GM19455 (cell line): ENCODE measurements around the gene BANP.
"Not testable (repeated sequence)": the region's sequence is repeated elsewhere in the genome, so short reads cannot be mapped to it uniquely, and the experiment has no call there.

Source experiments
- ATAC-seq: cut with Tn5 transposase; IDR thresholded peaks from one replicate; pipeline ENCODE4 v1.9.1; 2021; ENCODE audit not compliant: unreplicated experiment

BANP gene

DNA sequence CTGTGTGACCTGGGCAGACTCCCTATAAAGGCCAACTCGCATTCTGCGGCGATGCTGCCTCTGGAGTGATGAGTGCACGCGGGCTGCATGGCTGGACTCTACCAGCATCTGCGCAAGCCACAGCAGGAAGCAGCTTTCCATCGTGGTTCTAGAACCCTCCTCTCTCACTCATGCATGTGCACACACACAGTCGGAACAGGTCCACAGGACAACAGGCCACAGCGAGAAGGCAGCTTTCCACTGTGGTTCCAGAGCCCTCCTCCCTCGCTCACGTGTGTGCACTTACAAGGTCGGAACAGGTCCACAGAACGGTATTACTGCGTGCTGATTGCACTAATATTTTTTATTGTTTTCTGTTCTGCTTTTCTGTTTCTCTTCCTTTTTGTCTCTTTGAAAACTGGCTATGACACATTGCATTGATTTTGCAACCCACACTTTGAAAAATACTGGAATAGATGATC lies 92.9 kb downstream of the BANP start:
- ATAC-seq: peak; percentile 65

DNA sequence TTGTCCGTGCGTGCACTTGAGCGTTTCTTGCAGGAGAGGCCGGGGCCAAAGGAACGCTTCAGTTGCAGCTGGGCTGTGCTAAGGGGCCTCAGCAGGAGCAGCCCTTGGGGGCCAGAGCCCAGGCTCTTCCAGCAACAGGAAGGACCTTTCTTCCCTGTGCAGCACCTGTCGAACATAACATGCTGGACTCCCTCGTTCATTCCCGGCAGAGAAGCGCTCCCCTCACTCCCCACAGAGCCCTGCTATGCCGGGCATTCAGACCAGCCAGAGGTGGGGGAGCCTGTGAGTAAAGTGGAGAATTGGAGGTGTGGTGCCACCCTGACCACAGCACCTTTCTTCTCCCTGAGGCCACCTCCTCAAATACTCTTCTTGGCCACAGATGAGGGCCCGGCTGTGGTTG lies 94.1 kb downstream of the BANP start:
- not testable (repeated sequence) for ATAC-seq

- ATAC-seq: peak; percentile 61
Measured at GRCh38 chr16:88045820-88046303, 94.6 kb downstream of the BANP start.

DNA sequence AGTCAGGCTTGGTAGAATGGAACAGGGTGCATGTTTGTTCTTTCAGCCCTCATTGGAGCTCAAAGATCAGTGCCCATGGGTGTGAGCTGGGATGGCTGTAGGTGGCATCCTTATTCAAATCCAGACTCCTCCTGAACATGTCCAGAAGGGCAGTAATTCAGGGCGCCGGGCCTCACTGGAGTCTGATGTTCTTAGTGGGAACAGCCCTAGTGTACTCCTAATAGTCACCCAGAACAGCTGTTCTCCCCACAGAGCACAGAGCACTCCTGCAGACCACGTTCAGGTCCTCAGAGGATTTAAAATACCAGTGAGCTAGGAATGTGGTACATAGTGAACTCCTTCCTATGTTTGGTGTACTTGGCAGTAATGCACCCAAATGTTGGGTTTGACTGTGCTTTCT lies 96.2 kb downstream of the BANP start:
- no peak for ATAC-seq

DNA sequence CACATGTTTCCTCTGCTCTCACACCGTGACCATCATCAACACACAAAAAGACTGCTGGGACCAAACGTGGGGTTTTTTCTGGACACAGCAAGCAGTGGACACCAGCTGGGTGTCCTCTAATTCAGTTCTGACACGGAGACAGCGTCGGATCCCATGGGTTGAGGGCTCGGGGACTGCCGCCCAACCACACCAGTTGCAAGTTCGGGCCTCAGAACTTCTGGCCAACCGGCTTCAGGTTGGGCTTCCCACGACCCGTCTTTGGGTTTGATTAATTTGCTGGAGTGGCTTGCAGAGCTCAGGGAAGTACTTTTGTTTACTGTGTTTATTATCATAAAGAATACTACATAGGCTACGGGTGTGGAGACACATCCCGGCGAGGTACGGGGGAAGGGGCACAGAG lies 97.8 kb downstream of the BANP start:
- no peak for ATAC-seq

DNA sequence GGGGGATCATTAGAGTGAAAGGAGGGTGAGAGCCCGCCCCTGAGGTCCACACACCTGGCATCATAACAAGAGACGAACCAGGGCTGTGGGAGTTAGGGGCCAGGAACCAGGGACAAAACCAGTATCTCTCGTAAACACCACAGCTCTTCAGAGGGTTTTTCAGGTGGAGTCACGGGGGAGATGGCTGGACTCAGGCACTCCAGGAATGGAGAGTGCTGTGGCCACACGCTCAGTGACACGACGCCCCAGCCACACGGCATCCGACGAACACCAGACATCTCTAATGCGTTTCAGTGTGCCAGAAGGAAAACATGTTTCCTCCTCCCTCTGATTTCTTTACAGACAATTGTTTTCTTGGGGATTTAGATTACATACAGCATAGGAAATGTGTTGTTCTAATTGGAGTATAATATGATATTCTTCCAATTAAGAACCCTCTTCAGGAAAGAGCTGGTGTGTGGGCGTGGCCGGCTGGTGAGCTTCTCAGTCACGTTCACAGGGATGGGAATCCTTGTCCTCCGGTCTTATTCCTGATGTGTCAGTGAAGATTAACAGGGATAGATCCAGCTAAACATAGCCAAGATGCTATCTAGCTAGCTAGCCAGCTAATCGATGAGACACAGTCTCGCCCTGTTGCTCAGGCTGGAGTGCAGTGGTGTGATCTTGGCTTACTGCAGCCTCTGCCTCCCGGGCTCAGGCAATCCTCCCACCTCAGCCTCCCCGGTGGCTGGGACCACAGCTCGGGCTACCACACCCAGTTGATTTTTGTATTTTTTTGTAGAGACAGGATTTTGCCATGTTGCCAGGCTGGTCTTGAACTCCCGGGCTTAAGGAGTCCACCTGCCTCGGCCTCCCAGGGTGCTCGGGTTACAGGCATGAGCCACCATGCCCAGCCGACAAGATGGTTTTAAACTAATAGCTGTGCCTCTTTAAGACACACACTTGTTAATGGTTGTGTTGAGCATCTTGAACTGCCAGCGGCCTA lies 98.6 kb downstream of the BANP start:
- ATAC-seq: no peak

DNA sequence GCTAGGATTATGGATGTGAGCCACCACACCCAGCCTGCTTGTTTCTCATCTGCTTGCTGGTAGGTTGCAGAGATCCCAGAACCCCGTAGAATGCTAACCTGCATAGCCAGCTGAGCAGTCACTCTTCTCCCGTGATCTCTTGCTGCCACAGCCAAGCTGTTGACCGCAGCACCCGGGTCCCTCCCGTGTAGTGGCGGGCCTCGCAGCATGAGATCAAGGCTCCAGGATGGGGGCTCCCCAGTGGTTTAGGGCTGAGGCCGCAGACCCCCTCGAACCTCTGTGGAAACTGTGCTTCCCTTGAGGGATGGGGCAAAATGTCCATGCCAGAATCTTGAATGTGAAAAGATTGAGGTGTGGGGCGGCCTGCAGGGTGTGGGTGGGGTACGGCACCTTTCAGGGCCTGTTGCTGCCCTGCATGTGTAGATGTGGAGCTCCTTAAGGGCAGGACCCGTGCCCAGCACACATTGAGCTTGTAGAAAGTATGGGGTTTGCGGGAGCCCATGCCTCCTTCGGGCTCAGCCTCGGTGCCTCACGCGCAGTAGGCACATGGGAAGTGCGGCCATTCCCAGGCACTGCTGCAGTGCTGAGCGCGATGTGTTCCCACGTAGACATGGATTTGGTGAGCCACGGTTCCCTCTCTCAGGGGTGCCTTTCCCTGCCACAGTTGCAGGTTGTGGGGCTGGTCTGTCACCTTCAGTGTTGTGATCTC lies 99.9 kb downstream of the BANP start:
- ATAC-seq: no peak

DNA sequence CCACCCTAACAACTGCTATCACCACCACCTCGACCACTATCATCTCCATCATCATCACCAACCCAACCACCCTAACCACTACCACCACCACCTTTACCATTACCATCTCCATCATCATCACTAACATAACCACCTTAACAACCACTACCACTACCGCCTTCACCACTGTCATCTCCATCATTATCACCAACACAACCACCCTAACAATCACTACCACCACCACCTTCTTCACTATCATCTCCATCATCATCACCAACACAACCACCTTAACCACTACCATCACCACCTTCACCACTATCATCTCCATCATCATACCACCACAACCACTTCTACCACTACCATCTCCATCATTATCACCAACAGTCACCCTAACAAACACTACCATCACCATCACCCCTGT lies 101.4 kb downstream of the BANP start:
- ATAC-seq: no peak

DNA sequence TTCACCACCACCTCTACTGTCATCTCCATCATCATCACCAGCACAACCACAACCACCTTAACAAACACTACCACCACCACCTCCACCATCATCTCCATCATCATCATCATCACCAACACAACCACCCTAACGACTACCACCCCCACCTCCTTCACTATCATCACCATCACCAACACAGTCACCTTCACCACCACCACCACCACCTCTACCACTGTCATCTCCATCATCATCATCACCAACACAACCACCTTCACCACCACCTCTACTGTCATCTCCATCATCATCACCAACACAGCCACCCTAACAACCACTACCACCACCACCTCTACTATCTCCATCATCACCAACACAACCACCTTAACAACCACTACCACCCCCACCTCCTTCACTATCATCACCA lies 102.2 kb downstream of the BANP start:
- not testable (repeated sequence) for ATAC-seq

DNA sequence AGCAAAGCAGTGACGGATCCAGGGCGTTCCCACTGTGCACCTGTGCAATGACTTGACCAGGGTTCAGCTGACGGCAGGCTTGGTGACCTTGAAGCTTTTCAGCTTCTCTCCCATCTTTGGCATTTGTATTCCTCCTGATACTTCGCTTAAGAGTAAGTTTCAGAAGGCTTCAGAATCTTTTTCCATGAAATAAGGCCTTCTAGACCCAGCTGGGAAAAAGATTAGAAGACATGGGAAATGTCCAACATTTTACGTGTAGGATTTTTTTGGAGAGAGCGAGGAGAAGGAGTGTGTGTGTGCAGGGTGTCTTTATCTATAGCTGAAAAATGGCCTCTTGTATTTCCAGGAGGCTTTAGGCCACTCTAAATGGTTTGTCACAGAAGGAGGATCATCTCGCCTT lies 104.1 kb downstream of the BANP start:
- no peak for ATAC-seq

- ATAC-seq: no peak
Measured at GRCh38 chr16:88056212-88056611, 105.0 kb downstream of the BANP start.

DNA sequence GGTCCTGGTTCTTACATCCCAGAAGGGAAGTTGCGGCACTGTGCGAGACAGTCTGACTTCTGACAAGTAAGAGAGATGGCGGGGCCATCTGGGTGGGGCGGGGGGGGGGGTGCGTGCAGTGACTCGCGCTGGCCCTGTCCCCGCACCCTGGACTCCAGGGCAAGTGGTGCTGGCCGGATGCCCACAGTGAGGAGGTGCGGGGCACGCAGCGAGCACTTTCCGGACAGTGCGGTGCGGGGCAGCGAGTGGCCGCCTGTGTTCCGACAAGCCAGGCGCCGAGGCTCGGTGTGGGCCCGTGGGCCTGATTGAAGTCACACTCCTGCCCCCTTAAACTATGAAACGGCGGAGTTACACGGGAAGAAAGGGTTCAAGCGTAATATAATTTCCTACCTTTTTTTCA lies 106.4 kb downstream of the BANP start:
- ATAC-seq: no peak

DNA sequence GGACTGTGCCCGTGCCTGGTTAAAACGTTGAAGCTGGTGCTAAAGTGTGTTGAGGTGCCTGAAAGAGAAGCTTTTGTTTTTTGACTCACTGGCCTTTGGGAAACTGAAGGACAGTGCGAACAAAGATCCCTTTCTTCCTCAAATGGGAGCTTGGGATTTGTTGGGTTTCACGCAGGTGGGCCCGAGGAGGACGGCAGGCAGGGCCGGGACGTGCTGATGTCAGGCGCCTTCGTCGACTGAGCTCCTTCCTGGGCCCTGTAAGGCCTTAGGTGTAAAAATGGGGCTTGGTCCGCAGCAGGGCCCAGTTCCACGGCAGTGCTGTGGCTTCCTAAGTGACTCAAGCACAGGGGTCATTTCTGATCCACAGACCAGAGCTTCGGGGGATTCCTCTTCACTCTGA lies 106.9 kb downstream of the BANP start:
- no peak for ATAC-seq

- no peak for ATAC-seq
Measured at GRCh38 chr16:88058817-88059216, 107.6 kb downstream of the BANP start.

- ATAC-seq: no peak
Measured at GRCh38 chr16:88059701-88060386, 108.6 kb downstream of the BANP start.

- no peak for ATAC-seq
Measured at GRCh38 chr16:88060524-88061219, 109.4 kb downstream of the BANP start.

DNA sequence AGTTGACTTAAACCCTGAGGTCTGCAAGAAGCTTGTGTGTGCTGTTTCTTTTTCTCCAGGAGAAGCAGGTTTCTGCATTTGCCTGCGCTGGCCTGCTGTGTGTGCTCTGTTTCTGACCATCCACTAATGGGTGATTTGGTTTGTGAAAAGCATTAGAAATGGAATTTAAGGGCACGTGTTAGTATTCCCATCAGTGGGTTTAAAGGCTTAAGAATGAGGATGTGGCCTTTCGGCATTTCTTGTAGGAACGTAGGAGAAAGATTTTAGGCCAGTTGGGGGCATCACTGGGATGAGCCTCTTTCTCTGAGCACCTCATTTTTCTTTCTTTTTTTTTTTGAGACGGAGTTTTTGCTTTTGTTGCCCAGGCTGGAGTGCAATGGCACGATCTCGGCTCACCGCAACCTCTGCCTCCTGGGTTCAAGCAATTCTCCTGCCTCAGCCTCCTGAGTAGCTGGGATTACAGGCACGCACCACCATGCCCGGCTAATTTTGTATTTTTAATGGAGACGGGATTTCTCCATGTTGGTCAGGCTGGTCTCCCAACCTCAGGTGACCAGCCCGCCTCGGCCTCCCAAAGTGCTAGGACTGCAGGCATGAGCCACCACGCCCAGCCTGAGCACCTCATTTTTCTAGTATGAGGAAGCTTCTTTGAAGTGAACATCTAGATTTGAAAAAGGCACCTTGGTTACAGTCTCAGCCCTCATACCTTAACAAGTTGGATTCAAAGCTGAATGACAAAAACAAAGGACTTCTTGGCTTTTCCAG lies 110.3 kb downstream of the BANP start:
- no peak for ATAC-seq

GRCh38 chr16:88062341-88063210 lies 111.3 kb downstream of the BANP start:
- no peak for ATAC-seq

DNA sequence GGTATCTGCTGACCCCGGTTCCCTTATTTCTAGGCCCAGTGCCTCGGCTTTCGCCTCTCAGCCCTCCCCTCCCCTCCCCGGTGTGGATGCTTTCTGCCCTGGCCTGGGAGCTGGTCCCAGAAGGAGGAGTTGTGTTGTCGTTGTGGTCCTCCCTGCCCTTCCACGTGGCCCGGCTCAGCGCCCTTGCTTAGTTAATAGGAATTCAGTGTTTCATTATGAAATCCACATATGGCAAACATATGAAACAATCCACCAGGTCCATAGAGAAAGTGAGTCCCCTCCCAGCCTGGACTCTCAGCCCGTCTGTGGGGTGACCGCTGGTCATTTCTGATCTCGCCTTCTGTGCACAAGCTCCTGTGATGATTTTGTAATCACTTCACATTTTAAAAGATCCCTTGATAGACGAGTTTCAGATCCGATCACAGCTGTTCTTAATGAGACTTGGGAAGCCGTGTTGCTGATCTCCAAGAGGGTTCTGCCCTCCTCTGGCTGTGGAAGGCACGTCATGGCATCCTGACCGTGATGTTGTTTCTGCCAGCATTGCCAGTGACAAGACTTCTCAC lies 112.1 kb downstream of the BANP start:
- no peak for ATAC-seq
